HL-60/S4 treated with retinoic acid at 250 ng/mL for 4 days and 3 days (cell line): ENCODE data around the gene SMPD3.

Experiments used
- in situ Hi-C: fragments of 300-500 bp; cut with MboI; formaldehyde crosslinking; loops from 2 replicates; pipeline ENCODE4 v1.7.0; 2022; ENCODE audit warnings: low sequenced_read_pairs

The SMPD3 gene

DNA sequence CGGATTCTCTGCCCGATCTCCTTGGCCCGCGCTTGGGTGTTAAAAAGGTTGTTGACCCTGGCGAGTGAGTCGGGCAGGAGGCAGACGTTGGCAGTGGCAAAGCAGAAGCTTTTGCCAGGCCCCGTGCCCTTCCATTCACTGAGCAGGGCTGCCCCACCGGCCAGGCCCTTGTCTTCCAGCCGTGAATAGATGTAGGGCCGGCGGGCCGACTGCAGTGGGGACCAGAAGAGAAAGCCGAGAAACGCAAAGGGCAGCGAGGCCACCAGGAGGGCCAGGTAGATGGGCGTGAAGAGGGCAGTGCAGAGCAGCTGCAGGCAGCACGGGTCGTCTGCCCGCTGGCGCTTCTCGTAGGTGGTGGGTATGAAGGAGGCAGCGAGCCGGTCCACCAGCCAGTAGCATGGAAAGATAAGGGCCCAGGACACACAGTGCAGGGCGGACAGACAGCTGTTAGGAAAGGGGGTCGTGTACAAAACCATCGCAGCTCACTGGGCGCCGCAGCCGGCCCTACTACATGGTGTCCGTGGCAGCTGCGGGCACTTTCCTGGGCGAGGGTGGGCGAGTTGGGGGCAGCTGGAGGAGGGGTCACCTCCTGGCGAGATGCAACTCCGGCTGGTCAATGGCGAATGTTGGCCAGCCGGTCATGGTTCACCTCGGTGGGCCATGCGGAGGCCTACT is 76.5 kb downstream of the SMPD3 start:
- in situ Hi-C loops: no loop called here

DNA sequence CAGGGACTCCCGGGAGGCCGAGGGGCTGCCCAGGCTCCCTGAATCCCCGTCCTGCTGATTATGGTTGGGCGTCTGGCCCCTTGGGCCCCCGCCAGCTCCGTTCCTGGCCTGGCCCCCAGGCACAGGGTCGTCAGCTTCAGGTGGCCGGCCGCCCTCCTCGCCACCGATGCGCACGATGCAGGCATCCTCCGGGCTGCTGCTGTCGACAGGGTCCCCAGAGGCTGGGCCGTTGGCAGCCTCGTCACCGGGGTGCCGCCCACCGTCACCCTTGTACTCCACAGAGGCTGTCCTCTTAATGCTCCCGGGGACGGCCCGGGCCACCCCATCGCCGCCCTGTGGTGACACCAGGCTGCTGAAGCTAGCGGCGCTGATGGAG is 77.0 kb downstream of the SMPD3 start:
- in situ Hi-C loops: no loop called here

- in situ Hi-C loops: no loop called here
Observed at GRCh38 chr16:68370581-68371275, 77.6 kb downstream of the SMPD3 start.

DNA sequence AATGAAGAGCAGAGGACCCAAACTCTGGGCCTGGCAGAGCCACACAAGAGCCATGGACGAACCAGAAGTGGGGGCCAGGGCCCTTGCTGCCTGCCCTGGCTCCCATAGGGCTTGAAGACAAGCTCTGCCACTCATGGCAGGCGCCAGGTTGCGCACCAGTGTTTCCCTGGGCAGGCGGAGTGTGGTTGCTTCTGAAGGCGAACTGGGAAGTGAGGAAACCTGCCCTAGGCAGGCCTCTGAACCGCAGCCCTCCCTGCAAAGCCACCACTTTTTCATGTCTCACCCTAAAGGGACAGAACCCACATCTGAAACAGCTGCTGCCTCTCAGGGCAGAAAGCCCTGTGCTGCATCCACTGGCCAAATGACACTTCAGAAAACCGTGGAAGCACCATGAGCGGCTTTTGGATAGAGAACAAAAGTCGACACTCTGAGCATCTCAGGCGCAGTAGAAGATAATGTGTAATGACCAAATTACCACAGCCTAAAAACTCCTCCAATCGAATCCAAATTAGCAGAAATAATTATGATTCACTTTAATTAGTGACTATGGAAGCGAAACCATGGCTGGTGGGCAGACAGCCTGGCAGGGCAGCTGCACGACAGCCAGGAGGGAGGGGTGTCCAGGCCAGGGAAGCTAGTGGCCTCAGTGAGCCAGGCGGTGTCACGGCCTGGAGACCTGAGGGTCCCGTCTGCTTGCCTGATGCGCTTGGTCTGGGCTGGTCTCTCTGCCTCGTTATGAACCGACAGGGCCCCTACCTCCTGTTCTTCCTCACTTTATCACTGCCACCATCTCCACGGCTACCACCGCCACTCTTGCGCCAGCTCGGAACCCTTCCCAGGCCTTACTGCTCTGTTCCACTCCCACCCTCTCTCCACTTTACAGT is 78.4 kb downstream of the SMPD3 start:
- in situ Hi-C loops: no loop called here

- in situ Hi-C loops: no loop called here
Observed at GRCh38 chr16:68369168-68369567, 79.1 kb downstream of the SMPD3 start.

DNA sequence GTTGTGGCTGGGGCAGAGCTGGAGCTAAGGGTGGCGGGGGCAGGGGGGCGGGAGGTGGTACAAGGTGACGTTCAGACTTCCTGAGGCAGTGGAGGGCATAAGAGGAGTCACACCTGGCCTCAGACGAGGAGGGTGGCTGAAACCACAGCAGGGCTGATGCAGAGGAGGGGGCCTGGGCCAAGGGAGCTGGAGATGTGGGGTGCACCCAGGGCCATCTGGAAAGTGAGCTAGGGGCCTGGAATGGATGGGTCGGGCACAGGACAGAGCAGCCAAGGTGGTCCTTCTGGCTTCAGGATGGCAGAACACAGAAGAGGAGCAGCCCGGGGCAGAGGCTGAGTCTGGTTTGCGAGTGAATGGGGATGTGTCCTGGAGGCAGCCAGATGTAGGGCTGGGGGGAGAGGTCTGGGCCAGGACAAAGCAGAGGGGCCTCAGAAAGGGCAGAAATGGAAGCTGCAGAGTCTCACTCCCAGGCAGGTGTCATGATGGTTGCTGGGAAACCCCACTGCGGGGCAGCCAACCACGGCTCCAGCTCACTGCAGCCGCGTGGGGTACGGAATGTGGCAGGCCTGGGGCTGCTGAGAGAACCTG is 79.9 kb downstream of the SMPD3 start:
- in situ Hi-C loops: no loop called here

DNA sequence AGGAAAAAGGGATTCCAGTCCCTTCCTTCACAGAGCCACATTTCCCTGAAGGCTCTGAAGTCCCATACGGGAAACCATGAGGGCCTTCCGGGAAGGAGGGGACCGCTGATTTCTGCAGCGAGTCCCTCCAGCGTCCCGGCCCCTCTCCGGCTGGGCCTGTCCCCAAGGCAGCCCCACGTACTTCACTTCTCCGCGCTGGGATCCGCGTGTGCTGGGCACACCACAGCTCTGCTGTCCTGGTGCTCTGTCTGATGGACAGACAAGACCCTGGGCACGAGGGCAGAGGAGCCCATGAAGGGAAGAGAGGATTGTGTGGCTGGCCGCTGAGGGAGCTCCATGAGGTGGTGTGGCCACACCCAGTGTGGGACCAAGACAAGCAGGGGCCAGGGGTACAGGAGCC is 80.4 kb downstream of the SMPD3 start:
- in situ Hi-C loops: no loop called here

- in situ Hi-C loops: no loop called here
Observed at GRCh38 chr16:68367440-68367839, 80.9 kb downstream of the SMPD3 start.

GRCh38 chr16:68367030-68367429 is 81.3 kb downstream of the SMPD3 start:
- in situ Hi-C loops: no loop called here

DNA sequence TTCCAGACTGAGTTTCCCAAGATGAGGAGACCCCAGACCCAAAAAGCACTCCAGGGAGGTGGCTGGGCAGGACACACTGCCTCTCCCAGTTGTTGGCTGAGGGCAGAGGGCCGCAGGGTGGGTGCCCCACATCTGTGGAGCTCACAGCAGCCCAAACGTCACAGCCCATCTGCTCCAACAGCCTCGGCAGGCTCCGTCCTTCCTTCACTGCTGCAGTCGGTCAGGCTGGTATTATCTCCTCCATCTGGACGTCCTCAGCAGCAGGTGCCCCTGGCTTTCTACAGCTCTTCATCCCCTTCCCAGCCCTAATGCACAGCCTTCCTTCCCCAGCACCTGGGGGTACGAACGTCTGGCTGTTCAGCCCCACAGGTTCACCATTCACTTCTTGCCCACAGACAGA is 82.2 kb downstream of the SMPD3 start:
- in situ Hi-C loops: no loop called here

- in situ Hi-C loops: no loop called here
Observed at GRCh38 chr16:68365167-68365817, 83.0 kb downstream of the SMPD3 start.

DNA sequence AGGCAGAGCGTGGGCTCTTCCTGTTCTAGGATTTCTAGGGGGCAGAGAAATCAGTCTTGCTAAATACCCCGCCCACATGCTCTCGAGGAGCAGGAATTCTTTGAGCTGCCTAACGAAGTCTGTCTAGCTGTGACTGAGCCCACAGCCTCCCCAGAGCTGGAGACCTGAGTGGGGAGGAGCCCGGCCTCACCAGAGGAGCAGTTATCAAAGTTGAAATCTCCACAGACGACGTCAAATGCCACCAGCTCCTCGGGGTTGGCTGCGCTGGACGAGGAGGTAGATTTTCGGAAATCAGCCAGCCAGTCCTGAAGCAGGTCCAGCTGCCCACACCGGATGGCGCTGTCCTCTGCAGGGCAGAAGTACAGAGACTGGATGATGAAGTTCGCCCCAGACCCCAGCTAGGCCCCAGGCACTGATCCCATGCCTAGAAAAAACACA is 83.7 kb downstream of the SMPD3 start:
- in situ Hi-C loops: no loop called here

GRCh38 chr16:68363658-68364521 is 84.4 kb downstream of the SMPD3 start:
- in situ Hi-C loops: no loop called here

DNA sequence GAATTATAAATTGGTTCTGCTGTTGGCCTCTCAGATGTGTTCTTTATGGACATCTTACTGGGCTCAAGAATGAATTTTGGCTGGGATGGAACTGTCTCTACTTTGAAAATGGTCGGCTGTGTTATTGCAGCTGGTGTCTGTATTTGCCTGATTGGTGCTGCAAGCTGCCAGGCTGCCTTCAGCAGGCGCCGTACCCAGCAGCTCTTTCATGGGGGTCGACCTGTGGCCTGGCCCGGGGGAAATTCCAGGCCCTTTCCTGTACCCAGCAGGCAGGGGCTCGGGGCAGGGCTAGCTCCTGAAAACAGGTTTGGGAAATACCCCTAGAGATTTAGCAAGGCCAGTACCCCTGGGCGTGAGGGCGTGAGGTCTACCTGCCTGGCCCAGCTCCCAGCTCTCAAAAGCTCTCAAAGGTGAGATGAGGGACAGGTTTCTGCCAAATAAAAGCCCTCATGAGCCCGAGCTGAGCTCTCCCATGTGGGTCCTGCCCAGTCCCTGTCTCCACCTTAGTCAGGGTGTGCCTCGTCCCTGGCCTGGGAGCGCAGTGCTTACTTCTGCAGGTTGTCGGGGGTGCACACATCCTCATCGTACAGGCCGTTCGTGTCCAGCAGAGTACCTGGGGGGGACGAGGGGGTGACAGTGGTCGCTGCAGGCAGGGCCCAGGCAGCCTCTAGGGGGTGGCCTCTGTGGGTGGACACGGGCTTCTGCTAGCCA is 85.2 kb downstream of the SMPD3 start:
- in situ Hi-C loops: no loop called here

DNA sequence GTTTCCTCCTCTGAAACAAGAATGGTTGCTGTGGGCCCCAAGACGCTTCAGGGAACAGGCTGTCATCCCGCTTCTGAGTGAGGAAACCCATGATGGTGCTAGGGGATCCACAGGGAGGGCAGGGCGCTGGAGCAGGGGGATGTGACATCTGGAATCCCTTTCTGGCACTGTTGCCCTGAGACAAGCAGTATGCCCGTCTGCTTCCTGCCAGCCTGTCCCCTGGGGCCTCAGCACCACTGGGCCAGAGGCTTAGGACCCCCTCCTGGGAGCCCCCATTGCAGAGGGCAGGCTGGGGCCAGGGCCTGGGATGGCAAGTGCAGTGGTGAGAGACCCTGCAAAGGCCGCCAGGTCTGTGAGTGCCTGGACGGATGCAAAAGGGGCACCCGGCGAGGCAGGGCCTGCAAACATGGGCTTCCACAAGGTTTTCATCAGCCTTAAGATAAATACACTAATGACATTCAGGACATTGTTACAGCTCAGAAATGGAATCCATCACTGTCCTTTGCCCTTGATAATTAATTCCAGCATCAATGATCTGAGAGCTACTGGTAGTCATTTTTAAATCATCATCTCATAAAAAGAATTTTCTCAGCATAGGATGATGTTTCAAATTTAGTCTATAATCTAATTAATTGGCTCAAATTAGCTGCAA is 85.9 kb downstream of the SMPD3 start:
- in situ Hi-C loops: no loop called here

GRCh38 chr16:68361485-68361884 is 86.8 kb downstream of the SMPD3 start:
- in situ Hi-C loops: no loop called here

- in situ Hi-C loops: no loop called here
Observed at GRCh38 chr16:68360956-68361355, 87.4 kb downstream of the SMPD3 start.

- in situ Hi-C loops: no loop called here
Observed at GRCh38 chr16:68360547-68360946, 87.8 kb downstream of the SMPD3 start.
